Measurements from ENCODE around the gene PTPRN2.
A peak's percentile ranks its signal among the peaks of the same experiment; 100 is the strongest.
"Not testable (repeated sequence)": the region's sequence is repeated elsewhere in the genome, so short reads cannot be mapped to it uniquely, and the experiment has no call there.

PTPRN2 gene

DNA sequence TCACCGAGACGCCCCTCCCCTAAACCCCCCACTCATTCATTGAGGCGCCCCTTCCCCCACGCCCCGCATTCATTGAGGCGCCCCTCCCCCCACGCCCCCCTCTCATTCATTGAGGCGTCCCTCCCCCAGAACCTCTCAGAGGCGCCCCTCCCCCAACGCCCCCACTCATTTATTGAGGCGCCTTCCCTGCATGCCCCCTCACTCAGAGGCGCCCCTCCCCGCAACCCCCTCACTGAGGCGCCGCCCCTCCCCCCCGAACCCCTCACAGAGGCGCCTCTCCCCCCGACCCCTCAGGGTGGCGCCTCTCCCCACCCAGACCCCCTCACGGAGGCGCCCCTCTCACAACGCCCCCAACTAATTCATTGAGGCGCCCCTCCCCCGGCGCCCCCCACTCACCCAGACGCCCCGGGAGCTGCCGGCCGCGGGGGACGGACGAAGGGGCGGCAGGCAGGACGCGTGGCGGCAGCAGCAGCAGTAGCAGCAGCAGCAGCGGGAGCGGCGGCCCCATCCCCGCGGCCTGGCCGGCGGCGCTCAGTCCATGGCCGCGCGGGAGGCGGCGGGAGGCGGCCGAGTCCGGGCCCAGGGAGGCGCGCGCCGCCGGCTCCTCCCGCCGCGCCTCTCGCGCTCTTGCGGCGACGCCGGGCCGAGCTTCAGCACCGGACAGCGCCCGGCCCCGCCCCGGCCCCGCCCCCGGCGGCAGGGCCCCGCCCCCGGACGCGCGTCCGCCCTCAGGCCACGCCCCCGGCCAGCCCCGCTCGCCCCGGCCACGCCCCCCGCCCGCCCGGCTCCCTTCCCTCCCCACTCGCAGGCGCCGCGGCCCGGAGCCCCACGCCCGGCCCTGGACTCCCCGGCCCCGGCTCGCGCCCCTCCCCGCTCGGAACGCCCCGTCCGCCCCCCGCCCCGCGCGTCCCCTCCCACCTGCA lies at the start of gene PTPRN2:
PTPRN2 (minus strand) TSS at position 662 of the 923 bp plus-strand sequence.
- DNase-seq = peak; percentile 65

DNA sequence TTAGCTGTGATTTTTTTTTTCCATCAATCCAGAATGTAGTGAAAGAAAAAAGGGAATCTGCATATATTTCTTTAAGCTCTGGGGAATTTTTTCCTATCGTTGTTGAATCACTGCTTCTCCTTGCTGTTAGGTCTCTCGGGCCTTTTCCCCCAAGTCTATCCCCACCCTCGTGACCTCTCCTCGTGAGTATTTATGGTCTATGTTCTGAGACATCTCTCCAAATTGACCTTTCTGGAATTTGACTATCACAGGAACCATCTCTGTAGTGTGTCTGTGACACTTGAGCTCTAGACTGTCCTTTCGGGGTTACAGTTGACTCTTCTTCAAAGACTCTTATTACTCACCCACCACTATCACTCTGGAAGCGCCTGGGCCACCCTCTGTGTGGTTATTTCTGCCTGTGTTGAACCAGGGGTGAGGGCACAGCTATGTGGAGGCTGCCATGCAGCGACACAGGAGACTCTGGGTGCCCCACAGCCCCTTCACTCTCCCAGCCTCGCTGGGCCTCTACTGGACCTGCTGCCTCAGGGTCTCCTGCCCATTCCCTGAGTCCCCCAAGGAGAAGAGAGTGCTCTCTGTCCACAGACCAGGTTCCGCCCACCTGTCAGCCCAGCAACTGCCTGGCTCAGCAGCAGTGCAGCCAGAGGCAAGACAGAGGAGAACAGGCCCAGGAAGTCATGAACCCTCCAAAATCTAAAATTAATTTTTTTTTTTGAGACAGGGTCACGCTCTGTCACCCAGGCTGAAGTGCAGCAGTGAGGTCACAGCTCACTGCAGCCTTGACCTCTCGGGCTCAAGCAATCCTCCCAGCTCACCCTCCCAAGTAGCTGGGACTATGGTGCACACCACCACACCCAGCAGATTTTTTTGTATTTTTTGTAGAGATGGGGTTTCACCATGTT lies 45.7 kb upstream of the PTPRN2 start:
- DNase-seq = no peak

DNA sequence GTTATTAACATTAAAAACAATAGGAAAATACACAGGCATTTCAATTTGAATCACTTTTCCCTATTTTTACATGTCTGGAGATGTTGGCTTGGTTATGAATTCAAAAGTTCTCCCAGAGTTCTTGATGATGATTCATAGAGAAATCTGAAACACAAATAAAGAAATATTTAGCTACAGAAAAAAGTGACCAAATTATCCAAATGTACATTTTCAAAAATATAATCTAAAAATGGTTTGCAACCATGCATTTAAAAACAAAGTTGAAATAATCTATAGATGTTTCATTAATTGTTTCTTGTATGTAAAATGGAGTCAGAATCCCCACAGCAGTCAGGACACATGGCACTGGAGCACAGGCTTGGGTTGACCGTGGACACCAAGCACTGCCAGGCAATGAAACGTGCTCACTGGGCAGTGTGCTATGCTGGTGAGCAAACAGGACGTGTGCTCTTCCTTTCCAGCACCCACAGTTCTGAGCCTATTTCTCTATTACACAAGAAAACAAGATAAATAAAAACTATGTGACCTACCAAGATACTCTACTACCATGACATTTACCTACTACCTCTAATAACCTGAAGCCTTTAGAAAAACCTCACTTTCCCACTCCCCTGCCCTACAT lies 44.1 kb upstream of the PTPRN2 start:
- no peak for DNase-seq

DNA sequence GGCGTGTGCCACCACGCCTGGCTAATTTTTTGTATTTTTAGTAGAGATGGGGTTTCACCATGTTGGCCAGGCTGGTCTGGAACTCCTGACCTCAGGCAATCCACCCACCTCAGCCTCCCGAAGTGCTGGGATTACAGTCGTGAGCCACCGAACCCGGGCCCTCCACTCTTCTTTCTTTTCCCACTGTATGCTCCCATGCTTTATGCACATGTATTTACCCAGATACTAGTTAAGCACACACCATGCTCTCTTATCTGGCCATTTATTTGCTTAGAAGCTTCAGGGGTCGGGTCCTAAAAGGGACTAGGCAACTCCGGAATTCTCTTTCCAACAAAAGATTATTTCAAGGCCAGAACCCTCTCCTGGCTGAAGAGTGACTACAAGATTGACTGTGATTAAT lies 38.7 kb upstream of the PTPRN2 start:
- DNase-seq = not testable (repeated sequence)

DNA sequence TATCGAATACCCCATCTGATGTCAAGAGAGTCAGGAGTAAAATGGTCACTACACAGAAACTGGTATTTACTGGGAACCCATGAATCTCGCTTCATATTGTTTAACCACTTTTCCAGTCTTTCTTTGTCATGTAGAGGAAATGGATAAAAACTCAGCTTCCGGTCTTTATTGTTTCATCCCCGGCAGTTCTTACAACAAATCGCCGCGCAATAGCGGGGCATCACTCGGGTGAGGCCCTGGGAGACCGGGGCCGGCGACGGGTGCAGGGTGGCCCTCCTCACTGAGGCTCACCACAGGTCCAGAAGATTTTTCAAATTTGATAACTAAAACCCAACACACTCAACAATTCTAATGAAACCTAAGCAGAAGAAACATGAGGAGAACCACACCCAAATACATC lies 35.6 kb upstream of the PTPRN2 start:
- DNase-seq = no peak

DNA sequence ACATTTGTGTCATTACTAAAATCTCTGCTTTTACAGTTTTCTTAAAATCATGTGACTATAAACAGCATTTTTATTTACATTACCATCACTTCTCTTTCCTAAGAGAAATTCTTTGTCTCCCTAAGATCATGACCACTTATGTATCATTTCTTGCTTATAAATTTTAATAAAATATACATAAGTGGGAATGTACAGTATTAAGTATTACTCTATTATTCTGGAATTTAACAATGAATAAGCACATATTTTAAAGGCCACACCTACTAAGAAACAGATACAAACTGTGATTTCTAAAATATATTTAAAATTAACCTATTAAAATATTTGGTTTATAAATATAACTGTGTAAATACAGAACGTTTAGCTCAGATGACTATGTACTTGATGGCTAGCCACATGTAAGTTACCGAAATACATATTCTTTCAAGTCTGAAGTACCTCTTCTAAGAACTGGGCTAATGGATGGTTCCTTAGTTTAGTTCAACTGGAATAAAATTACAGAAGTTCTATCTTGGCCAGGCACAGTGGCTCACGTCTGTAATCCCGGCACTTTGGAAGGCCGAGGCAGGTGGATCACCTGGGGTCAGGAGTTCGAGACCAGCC lies 33.3 kb upstream of the PTPRN2 start:
- no peak for DNase-seq

DNA sequence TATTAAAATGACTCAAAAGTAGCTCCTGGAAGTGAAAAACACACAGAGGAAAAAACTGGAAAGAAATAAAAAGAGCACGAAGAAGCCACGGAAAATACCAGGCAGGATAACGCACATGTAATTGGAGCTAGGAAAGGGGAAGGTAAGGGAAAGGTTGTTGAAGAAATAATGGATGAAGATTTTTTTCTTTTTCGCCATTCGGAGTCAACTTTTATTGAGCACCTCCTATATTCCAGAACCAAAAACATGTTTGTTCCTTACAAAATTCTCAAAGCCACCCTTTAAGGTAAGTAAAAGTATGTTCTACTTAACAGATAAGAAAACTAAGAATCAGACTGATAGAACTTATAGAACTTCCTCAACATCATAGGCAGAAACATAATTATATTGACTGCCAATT lies 32.8 kb upstream of the PTPRN2 start:
- DNase-seq = no peak

DNA sequence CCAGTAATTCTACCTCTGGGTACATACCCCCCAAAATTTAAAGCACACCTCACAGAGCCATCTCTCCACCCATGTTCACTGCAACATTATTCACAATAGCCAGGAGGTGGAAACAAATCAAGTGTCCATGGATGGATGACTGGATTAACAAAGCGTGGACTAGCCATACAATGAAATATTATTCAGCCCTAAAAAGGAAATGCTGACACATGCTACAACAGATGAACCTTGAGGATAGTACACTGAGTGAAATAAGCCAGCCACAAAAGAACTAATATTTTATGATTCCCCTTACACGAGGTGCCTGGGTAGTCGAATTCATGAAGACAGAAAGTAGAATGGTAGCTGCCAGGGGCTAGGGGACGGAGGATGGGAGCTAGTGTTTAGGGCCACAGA lies 31.1 kb upstream of the PTPRN2 start:
- no peak for DNase-seq

DNA sequence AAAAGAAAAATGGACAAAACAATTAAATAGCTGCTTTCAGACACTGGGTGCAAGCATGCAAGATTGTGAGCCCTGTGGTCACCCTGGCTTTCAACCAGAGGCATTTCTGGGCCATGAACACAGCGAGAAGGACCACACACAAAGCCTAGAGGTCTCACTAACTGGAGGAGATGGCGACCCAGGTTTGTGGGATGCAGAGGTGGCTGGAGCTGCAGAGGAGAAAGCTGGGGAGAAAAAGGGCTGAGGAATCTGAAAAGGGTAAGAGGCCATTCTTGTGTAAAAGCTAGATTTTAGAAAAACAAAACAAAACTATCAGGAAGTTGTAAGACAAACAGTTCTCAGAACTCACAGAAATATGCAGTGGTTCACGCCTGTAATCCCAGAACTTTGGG lies 30.1 kb upstream of the PTPRN2 start:
- DNase-seq = no peak

DNA sequence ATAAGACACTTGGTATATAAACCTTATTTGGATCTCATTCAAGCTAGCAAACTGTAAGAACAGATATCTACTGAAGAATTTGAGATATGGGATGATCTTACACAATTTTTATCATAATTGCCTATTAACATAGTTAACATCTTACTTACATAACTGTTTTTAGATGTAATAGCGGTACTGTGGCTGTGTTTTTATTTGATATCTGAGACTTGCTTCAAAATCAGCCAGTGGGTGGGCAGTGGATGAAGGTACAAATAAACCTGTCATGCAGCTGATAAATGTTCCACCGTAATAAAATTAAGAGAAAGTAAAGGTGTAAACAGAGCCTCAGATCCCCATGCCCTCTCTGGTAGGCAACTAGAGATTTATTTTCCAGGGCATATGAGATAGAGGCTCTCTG lies 28.4 kb upstream of the PTPRN2 start:
- no peak for DNase-seq

DNA sequence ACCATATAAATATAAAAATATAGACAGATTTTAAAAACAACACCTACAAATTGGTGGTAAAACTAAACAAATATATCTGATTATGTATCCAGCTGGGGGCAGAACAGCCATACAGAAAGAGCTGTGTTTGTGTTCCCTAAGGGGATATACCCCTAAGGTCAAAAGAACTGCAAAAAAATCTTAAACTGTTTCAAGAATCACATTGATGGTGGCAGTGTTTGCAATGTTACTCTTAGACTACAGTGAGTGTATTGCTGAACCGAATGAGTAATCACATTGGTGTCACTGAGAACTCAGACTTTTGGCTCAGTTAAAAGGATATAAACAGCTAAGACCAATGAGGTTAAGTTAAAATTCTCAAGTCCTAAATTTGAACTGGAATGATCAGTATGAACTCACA lies 27.1 kb upstream of the PTPRN2 start:
- no peak for DNase-seq

DNA sequence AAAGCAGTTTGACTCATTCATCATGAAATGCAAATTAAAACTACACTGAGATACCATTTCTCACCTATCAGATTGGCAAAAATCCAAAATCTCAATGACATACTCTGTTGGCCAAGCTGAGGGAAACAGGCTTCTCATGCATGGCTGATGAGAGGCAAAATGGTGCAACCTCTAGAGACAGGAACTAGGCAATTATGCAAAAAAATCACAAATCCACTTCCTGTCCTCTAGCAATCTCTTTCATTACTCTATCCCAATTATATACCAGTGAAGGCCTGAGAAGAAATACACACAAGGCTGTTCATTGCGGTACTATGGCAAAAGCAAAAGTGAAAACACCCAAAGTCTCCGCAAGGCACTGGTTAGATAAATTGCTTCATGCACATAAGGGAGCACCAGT lies 25.9 kb upstream of the PTPRN2 start:
- DNase-seq = no peak

DNA sequence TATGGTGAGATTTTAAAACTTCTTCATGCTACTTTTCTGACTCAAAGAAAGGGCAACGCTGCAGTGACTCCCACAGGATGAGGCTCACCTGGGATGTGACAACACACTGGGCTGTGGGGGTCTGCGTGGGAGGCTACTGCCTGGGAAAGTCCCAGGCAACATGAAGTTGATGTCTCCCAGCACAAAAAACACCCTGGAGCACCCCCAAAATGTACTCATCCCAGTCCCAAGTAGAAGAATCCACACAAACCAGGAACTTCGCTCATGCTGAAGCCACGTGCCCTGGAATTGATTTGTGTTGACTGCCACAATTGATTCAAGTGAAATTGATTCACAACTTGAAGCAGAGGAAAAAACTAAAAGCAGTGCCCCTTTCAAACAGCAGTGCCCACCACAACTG lies 24.9 kb upstream of the PTPRN2 start:
- DNase-seq = no peak

DNA sequence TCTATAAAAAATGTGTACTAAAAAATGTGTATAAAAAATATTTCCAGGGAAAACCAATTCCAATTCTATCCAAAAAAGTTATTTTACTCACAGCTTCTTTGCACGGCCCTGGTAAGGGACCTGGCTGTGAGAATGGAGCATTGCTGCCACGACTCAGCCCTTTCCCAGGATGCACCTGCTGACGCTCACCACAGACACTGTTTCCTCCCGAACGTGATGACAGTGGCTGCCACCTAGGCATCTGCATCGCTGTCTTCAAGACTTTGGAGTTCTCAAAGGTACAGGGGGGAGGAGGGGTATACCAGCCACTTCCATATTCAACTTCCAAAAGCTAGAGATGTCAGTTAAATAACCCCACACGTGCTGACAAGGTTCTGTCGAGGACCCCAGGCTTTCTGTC lies 23.9 kb upstream of the PTPRN2 start:
- DNase-seq = no peak

DNA sequence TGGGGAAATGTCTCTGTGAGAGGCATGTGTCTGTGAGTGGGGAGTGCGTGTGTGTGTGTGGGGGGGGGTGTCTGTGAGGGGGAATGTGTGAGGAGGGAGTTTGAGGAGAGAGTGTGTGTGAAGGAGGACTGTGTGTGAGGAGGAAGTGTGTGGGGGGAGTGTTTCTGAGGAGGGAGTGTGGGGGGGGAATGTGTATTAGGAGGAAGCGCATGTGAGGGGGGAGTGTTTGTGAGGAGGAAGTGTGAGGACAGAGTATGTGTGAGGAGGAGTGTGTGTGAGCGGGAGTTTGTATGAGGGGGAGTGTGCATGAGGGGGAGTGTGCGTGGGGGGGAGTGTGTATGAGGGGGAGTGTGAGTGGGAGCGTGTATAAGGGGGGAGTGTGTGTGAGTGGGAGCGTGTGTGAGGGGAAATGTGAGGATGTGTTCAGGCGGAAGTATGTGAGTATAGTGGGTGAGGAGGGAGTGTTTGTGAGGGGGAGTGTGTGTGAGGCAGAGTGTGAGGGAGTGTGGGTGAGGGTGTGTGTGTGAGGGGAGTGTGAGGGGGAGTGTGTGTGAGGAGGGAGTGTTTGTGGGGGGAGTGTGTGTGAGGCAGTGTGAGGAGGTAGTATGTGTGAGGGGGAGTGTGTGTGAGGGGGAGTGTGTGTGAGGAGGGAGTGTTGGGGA lies 21.8 kb upstream of the PTPRN2 start:
- DNase-seq = no peak

DNA sequence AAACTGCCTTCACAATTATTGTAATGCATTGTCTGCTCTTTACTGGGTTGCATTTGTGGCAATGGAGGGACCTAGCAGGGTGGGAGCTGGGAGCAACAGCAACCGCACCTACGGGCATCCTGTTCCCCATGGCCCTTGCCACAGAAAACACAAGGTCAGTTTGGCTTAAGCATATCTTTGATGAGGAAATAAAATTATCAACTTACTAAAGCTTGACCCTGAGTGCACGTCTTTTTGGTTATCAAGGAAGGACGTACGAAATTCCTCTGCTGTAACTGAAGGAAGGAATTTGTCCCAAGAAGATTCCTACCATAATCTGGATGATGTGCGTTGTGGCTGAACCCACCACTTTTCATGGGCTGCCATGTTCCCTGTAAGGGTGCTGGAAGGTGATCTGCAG lies 19.9 kb upstream of the PTPRN2 start:
- no peak for DNase-seq

DNA sequence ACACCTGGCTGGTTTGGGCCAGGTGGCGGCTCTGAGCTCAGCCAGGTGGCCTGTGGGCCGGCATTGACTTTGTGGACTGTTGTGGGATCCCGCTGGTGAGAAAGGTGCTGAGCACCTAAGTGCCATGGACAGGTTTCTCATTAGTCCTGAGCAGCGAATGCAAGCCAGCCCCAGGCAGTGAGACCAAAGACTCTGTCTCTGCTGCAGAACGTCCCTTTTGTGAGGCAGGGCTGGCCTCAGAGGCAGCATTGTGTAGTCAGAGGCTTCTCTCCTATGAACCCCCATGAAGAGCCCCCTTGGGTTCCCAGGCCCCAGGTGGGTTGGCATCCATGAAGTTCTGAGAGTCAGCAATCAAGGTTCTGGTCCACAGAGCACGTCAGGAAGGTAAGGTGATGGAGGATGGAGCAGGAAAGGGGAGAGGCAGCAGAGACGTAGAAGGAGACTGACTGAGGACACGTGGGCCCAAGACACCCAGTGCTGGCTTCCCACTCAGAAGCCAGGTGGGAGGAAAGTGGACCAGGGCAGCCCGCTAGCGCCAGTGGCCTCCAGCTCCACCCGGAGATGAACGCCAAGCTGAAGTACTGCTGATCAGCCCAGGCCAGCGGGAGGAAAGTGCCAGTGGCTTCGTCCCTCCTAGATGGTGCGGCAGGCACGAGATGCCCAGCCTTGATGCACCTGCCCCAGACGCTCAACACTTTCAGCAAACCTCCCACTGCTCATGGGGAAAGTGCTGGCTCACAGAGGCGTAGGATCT lies 19.2 kb upstream of the PTPRN2 start:
- no peak for DNase-seq

DNA sequence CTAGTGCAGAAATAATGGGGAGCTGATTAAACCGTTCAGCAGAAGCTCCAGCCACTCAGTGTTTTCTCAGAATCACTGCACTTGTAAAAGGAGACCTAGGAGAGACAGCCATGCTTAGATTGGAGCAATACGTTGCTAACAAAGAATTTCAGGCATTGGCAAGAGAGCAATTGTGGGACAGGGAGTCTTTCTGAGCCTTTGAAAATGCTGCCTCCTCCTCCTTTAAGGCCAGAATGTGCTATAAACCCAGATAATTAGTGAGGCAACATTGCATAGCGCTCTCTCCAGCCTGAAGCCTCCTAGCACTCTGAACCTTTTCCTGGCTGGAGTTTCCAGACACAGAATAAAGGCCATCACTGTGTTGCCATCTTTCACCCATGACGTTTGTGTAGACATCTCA lies 18.5 kb upstream of the PTPRN2 start:
- no peak for DNase-seq

DNA sequence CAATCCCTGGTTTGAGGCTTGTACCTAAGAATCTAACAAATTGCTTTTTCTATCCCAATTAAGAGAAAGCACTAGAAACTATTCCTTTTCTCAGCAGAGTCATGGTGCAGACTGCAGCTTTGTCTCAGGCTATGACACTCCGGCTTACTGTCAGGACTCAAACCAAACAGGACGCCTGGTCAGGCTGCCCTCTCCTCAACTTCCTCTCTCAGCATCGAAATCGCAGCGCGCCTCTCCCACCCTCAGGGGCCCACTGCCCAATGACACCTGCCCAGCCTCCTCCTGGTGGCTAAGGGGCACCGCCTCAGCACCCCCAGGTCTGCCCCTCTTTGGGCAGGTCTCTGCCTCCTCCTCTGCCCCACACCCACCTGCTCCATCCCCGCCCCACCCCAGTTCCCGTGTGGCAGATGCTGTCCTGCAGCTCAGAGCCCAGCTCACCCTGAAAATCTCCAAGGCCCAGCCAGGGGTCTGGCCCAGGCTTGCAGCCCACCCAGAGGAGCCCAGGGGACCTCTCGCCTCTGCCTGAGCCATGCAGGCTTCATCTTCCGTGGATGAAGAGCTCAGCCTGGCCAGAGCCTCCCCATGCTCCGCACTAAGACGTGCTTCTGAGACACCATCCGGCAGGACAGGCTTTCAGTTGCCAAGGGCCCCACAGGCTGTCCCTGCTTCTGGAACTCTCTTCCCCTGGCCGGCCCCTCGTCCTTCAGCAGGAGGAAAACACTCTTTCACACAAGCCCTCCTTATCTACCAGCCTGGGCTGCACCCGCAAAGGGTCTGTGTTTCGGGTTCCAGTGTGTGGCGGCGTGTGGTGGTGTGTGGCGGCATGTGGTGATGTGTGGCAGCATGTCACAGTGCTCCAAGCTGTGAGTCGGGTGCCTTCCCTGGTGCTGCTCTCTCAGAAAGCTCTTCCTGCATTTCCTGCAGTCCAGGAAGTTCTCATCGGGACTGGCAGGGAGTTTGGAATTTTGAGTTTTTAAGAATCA lies 16.4 kb upstream of the PTPRN2 start:
- DNase-seq = no peak
